DOHH2 (cell line): Measurements from ENCODE around the gene YAE1.

ENCODE experiments used
- CTCF ChIP-seq: fragments of 200-600 bp; sonication (generic); IDR thresholded peaks from one replicate; pipeline ENCODE4 v1.5.1; 2014; ENCODE audit warnings: antibody characterized with exemption, mild to moderate bottlenecking, low read depth, low read length; ENCODE audit not compliant: poor library complexity, severe bottlenecking
- EZH2phosphoT487 ChIP-seq: fragments of 200-600 bp; sonication (generic); IDR thresholded peaks from 2 replicates; pipeline ENCODE4 v1.6.1; 2017; ENCODE audit warnings: borderline replicate concordance, mild to moderate bottlenecking, antibody characterized with exemption, low read length, moderate library complexity, mixed read lengths

GRCh38 chr7:39608278-39608677, 42.1 kb downstream of the YAE1 start:
- TF ChIP-seq CTCF (no peak), EZH2phosphoT487 (no peak)
